Measurements from ENCODE around the gene WFDC10A.
"Not testable (repeated sequence)": the region's sequence is repeated elsewhere in the genome, so short reads cannot be mapped to it uniquely, and the experiment has no call there.

The WFDC10A gene

GRCh38 chr20:45617591-45617990, 11.9 kb upstream of the WFDC10A start:
- in situ Hi-C loops (cut with MboI; ENCODE audit: low pct_unique_long_range_greater_than_20kb, low sequenced_read_pairs, unreplicated experiment) = no loop called here

GRCh38 chr20:45621593-45621992, 7.9 kb upstream of the WFDC10A start:
- in situ Hi-C loops (cut with MboI; ENCODE audit: low pct_unique_long_range_greater_than_20kb, low sequenced_read_pairs, unreplicated experiment) = no loop called here
- TF ChIP-seq CTCF (IDR thresholded peaks at IDR 0.05; ENCODE audit: extremely low read depth, insufficient read depth, missing control alignments) = no peak
- no peak for DNase-seq (ENCODE audit: low spot score)

More at GRCh38 chr20:45617591-45617990, 11.9 kb upstream of the WFDC10A start:
- DNase-seq (ENCODE audit: low spot score) = no peak
- no peak for TF ChIP-seq CTCF (IDR thresholded peaks at IDR 0.05; ENCODE audit: extremely low read depth, insufficient read depth, missing control alignments)

- DNase-seq (ENCODE audit: low spot score) = no peak
- TF ChIP-seq CTCF (IDR thresholded peaks at IDR 0.05; ENCODE audit: extremely low read depth, insufficient read depth, missing control alignments) = no peak
- in situ Hi-C loops (cut with MboI; ENCODE audit: low pct_unique_long_range_greater_than_20kb, low sequenced_read_pairs, unreplicated experiment) = no loop called here
These were observed 3.0 kb upstream of the WFDC10A start for GRCh38 chr20:45626540-45626939.

- TF ChIP-seq CTCF (IDR thresholded peaks at IDR 0.05; ENCODE audit: extremely low read depth, insufficient read depth, missing control alignments) = no peak
- DNase-seq (ENCODE audit: low spot score) = no peak
These were observed 832 bp downstream of the WFDC10A start for GRCh38 chr20:45630371-45630770.

GRCh38 chr20:45631184-45631583, 1.6 kb downstream of the WFDC10A start, which contains the start of gene WFDC9:
Gene WFDC9 (minus strand): TSS chr20:45631284. CDS start chr20:45610181, 21,103 bp downstream.
- in situ Hi-C loops (cut with MboI; ENCODE audit: low pct_unique_long_range_greater_than_20kb, low sequenced_read_pairs, unreplicated experiment) = no loop called here

More at GRCh38 chr20:45630371-45630770, 832 bp downstream of the WFDC10A start:
- in situ Hi-C loops (cut with MboI; ENCODE audit: low pct_unique_long_range_greater_than_20kb, low sequenced_read_pairs, unreplicated experiment) = no loop called here

GRCh38 chr20:45636513-45636912, 7.0 kb downstream of the WFDC10A start:
- DNase-seq (ENCODE audit: low spot score) = no peak
- in situ Hi-C loops (cut with MboI; ENCODE audit: low pct_unique_long_range_greater_than_20kb, low sequenced_read_pairs, unreplicated experiment) = no loop called here
- no peak for TF ChIP-seq CTCF (IDR thresholded peaks at IDR 0.05; ENCODE audit: extremely low read depth, insufficient read depth, missing control alignments)

More at GRCh38 chr20:45631184-45631583, 1.6 kb downstream of the WFDC10A start, which contains the start of gene WFDC9:
- TF ChIP-seq CTCF (IDR thresholded peaks at IDR 0.05; ENCODE audit: extremely low read depth, insufficient read depth, missing control alignments) = no peak
- no peak for DNase-seq (ENCODE audit: low spot score)

- in situ Hi-C loops (cut with MboI; ENCODE audit: low pct_unique_long_range_greater_than_20kb, low sequenced_read_pairs, unreplicated experiment) = no loop called here
- DNase-seq (ENCODE audit: low spot score) = no peak
- TF ChIP-seq CTCF (IDR thresholded peaks at IDR 0.05; ENCODE audit: extremely low read depth, insufficient read depth, missing control alignments) = no peak
These were observed 10.1 kb downstream of the WFDC10A start for GRCh38 chr20:45639687-45640086.

- DNase-seq (ENCODE audit: low spot score); in situ Hi-C loops (cut with MboI; ENCODE audit: low pct_unique_long_range_greater_than_20kb, low sequenced_read_pairs, unreplicated experiment): not testable (repeated sequence)
These were observed 11.5 kb downstream of the WFDC10A start for GRCh38 chr20:45641076-45641475.

GRCh38 chr20:45645869-45646268, 16.3 kb downstream of the WFDC10A start:
- in situ Hi-C loops (cut with MboI; ENCODE audit: low pct_unique_long_range_greater_than_20kb, low sequenced_read_pairs, unreplicated experiment); DNase-seq (ENCODE audit: low spot score): not testable (repeated sequence)
